NCI-H446 (cell line): Measurements from ENCODE around the gene KRTAP20-2.

Experiments
- DNase-seq, 2 experiments: peaks; one replicate each; lab custom pipeline; 2025; lab: John Stamatoyannopoulos, UW

The KRTAP20-2 gene

DNA sequence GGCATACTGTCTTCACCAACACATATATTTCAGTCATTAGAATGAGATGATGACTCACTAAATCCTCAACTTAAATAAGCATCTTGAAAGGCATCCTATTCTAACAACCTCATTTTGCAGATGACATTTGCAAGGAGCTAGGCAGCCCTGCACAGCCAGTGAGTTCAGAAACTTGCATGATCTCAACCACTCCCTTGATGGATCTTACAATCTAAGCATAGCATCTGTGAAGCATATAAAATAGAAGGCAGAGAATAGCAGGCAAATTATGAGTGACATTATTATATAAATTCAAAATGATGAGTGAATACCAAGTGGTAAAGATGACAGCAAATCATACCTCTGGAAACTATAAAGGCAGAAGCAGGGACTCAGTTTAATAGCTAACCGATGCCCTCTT, 39.3 kb downstream of the KRTAP20-2 start:
- DNase-seq = no peak

DNA sequence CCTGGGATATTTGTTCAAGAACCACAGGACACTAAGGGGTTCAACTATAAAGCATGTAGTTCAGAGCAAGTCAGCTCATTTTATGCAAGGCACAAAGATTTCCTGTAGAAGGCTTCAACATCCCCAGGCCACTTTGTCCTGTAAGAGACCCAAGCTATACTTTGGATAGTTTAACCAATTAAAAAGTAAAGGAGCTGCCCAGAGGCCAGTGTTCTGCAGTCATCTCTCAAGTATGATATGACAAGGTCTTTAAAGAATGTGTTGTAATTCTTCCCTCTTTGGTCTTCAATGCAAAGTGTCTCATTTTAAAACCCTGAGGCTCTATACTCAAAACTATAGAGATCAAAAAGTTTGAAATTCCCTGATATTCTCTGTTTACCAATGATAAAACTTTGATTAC, 41.7 kb downstream of the KRTAP20-2 start:
- DNase-seq = no peak

DNA sequence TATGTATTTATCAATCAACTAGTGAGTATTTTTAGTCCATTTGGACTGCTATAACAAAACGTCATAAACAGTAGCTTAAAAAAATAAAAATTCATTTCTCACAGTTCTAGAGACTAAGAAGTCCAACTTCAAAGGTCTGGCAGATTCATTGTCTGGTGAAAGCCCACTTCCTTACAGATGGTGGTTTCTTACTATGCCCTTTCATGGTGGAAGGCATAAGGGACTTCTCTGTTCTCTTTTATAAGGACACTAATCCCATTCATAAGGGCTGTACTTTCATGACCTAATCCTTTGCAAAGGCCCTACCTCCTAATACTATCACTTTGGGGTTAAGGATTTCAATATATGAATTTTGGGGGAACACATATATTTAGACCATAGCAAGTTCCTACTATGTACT, 45.6 kb downstream of the KRTAP20-2 start:
- DNase-seq = no peak

DNA sequence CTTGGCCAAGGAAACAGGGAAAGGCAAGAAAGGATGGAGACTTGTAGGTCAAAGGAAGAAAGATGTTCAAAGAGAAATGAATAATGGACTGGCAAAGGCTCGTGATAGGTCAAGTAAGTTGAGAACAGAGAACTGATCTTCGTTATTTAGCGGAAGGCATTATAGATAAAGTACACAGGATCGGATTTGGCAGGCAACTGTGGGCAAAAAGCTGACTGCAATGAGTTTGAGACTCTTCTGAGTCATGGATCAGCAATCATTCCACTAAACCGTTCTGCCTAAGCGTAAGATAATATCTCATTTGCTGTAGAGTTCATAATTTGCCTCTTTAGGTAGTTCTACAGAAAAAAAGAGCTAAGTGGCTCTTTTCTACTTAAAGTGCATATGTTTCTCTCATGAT, 49.5 kb downstream of the KRTAP20-2 start:
- no peak for DNase-seq
